Breast epithelium (tissue), 4 donors: ENCODE data around the gene ELAVL4. TPM values are rescaled to one million over a fixed set of nuclear protein-coding genes. Genes with fewer than 3 reads are reported as not detected.

Source experiments
- DNase-seq, 2 donors: peaks; one replicate each; pipeline ENCODE4 v3.0.0-alpha.2; 2019; ENCODE audit warnings: low spot score in 2 of 2
- H3K27ac ChIP-seq, 2 donors: fragments of 200-600 bp; sonication (generic) in 1 of 2; one replicate each; pipeline ENCODE4 v1.5.1; 2016 to 2019; ENCODE audit warnings: mild to moderate bottlenecking in 1 of 2
- H3K27me3 ChIP-seq, 2 donors: fragments of 200-600 bp; sonication (generic) in 1 of 2; one replicate each; pipeline versions ENCODE4 v1.5.1 to v1.6.0; 2017 to 2019; ENCODE audit warnings: control low read depth in 1 of 2, mild to moderate bottlenecking in 1 of 2
- H3K36me3 ChIP-seq: fragments of 200-600 bp; one replicate; pipeline ENCODE4 v1.5.1; 2019
- H3K4me1 ChIP-seq, 2 donors: fragments of 200-600 bp; sonication (generic); one replicate each; pipeline ENCODE4 v1.5.1; 2016 to 2019; ENCODE audit warnings: control low read depth in 1 of 2
- H3K4me3 ChIP-seq, 3 donors: fragments of 200-600 bp; sonication (generic); 1 replicate in 2 of 3; 2 replicates in 1 of 3; pipeline ENCODE4 v1.5.1; 2016 to 2019; ENCODE audit warnings: mild to moderate bottlenecking in 3 of 3, moderate library complexity in 2 of 3
- H3K9me3 ChIP-seq, 2 donors: fragments of 200-600 bp; sonication (generic) in 1 of 2; one replicate each; pipeline ENCODE4 v1.5.1; 2016 to 2019; ENCODE audit warnings: control low read depth in 1 of 2
- CTCF ChIP-seq, 3 donors: fragments of 450-650 bp; IDR thresholded peaks; one replicate each; pipeline ENCODE4 v1.5.1; 2016 to 2017; ENCODE audit warnings: antibody characterized with exemption in 3 of 3, mild to moderate bottlenecking in 3 of 3, moderate library complexity in 3 of 3
- POLR2A ChIP-seq: fragments of 450-650 bp; IDR thresholded peaks from one replicate; pipeline ENCODE4 v1.6.1; 2016; ENCODE audit warnings: antibody characterized with exemption, mild to moderate bottlenecking, moderate library complexity
- POLR2AphosphoS5 ChIP-seq, 3 donors: sonication (generic); formaldehyde crosslinking; IDR thresholded peaks; one replicate each; pipeline ENCODE4 v1.6.1; 2017; ENCODE audit warnings: antibody characterized with exemption in 3 of 3
- intact Hi-C: fragments of 100-400 bp; cut with DNase I; formaldehyde crosslinking; loops from one replicate; pipeline ENCODE4 v1.15.1; 2023; ENCODE audit warnings: low total_unique reads
- total RNA-seq, 3 donors: library from RNA; depleted of rRNA; stranded (reverse); fragments of >200 nt; gene quantifications; one replicate each; pipeline ENCODE4 v1.1.0, GENCODE V29; 2016

The ELAVL4 gene
- total RNA-seq, 3 donors from 2014 or later: not detected

DNA sequence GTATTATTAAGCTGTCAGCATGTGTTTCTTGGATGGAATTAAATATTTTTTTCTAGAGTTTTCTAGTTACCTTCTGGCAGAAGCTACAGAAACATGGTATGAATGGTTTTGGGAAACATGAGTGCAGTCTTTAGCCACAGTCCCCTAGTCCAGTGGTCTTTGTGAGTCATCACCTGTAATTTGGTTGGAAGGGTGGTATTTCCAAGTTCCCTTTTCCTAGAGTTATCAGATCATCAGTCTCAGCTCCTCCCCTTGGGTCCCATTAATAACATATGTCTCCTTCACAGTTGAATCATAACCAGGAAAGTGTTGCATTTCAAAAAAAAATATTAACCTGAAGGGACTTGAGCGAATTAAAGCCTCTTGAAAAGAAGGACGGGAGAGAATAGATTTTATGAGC is 27.0 kb downstream of the ELAVL4 start:
- Histone ChIP-seq H3K4me1 (no peaks in the 10 kb centered on the region), H3K36me3 (no peaks in the 10 kb centered on the region), H3K4me3 (no peak overlapping the region), H3K27me3 (peaks cover 0 to 7% of the 10 kb centered on the region in 2 donors), H3K9me3 (no peaks in the 10 kb centered on the region), H3K27ac (no peak overlapping the region)
- TF ChIP-seq CTCF (IDR thresholded peaks at IDR 0.05) (no peak), POLR2A (no peak), POLR2AphosphoS5 (IDR thresholded peaks at IDR 0.05) (no peak)
- DNase-seq: no peak
- intact Hi-C loops: no loop called here

- DNase-seq: no peak
- intact Hi-C loops: no loop called here
Observed at GRCh38 chr1:50139339-50140181, 30.8 kb downstream of the ELAVL4 start.

DNA sequence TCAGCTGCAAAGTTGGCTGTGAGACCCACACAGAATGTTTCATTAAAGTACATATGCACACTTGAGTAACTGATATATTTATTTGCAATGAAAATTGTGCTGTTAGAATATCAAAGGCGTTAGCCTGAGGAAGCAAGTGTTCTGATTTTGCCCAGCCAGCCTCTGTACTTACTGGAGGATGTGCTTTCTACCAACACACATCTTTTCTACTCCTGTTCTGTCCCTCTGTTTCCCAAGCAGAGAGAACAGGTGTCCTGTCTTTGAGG is 31.4 kb downstream of the ELAVL4 start:
- DNase-seq: no peak
- no peaks in the 10 kb centered on the region for H3K4me1 ChIP-seq
- no peak overlapping the region for H3K27ac ChIP-seq
- no peak overlapping the region for H3K4me3 ChIP-seq
- no peaks in the 10 kb centered on the region for H3K9me3 ChIP-seq
- intact Hi-C loops: no loop called here
- peaks cover 0 to 7% of the 10 kb centered on the region in 2 donors for H3K27me3 ChIP-seq
- no peaks in the 10 kb centered on the region for H3K36me3 ChIP-seq
- TF ChIP-seq CTCF (IDR thresholded peaks at IDR 0.05) (no peak), POLR2AphosphoS5 (IDR thresholded peaks at IDR 0.05) (no peak), POLR2A (no peak)

More at GRCh38 chr1:50139339-50140181, 30.8 kb downstream of the ELAVL4 start:
- no peaks in the 10 kb centered on the region for H3K4me1 ChIP-seq
- TF ChIP-seq POLR2A: no peak
- TF ChIP-seq CTCF (IDR thresholded peaks at IDR 0.05): no peak
- no peak for TF ChIP-seq POLR2AphosphoS5 (IDR thresholded peaks at IDR 0.05)
- no peaks in the 10 kb centered on the region for H3K36me3 ChIP-seq
- H3K27me3 ChIP-seq: peaks cover 0 to 7% of the 10 kb centered on the region in 2 donors
- no peak overlapping the region for H3K27ac ChIP-seq
- H3K4me3 ChIP-seq: no peak overlapping the region
- no peaks in the 10 kb centered on the region for H3K9me3 ChIP-seq

DNA sequence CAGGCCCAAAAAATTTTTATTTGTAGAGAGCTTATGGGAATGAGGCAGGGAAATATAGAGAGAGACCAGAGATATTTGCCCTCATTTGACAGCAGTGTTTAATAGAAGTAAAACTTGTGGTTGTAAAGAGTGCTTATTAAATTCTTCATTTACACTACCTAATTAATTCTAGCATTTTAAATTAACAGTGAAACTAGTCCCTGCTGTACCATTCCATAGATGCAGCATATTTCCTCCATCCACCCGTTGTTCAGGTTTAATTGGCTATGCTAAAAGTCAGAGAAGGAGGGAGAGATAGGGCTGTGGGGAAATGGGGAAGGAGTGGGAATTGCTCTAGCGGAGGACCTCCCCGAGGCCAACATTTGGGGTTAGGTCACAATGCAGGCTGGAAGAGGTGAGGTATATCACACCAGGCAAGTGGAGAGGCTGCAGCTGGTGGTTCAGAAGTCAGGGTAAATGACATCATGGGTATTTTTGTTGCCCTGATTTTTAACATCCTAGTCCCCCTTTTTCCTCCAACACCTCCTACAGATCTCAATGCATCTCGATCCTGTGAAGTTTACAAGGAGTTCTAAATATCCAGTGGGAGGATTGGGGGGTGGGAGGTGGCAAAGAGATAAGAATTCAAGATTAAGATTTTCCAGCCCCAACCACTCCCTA is 38.6 kb downstream of the ELAVL4 start:
- no peaks in the 10 kb centered on the region for H3K36me3 ChIP-seq
- intact Hi-C loops: loop anchor here (2.0 kb wide), 1 partner anchor 37 kb away; no protein-coding TSS in a partner anchor
- no peak for DNase-seq
- H3K27ac ChIP-seq: no peak overlapping the region
- no peaks in the 10 kb centered on the region for H3K4me1 ChIP-seq
- H3K27me3 ChIP-seq: no peaks in the 10 kb centered on the region
- no peaks in the 10 kb centered on the region for H3K9me3 ChIP-seq
- TF ChIP-seq POLR2A (no peak), CTCF (IDR thresholded peaks at IDR 0.05) (no peak), POLR2AphosphoS5 (IDR thresholded peaks at IDR 0.05) (no peak)
- no peak overlapping the region for H3K4me3 ChIP-seq
